ENCODE data around the gene CPA4.
A peak's percentile ranks its signal among the peaks of the same experiment; 100 is the strongest.

CPA4 gene

DNA sequence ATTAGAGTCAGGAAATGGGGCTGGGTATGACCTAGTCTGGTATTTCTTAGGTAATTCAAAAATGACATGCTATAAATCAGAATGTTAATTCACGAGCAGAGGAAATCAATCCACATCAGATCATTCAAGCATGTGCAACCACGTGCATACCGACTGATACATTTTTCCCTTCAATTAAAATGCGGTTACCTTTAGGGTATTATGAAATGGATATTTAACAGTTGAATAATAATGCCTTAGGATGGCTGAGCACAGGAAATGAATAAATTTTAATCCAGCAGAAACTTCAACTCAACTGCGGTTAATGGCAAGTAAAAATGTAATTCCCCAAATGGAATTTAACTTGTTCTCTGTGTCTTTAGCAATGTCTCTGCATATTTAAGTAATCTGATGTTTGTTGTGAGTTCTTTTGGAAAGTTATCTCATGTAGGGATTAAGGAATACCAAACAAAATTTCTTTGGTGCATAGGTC lies 17.1 kb upstream of the CPA4 start:
- DNase-seq, result no peak

DNA sequence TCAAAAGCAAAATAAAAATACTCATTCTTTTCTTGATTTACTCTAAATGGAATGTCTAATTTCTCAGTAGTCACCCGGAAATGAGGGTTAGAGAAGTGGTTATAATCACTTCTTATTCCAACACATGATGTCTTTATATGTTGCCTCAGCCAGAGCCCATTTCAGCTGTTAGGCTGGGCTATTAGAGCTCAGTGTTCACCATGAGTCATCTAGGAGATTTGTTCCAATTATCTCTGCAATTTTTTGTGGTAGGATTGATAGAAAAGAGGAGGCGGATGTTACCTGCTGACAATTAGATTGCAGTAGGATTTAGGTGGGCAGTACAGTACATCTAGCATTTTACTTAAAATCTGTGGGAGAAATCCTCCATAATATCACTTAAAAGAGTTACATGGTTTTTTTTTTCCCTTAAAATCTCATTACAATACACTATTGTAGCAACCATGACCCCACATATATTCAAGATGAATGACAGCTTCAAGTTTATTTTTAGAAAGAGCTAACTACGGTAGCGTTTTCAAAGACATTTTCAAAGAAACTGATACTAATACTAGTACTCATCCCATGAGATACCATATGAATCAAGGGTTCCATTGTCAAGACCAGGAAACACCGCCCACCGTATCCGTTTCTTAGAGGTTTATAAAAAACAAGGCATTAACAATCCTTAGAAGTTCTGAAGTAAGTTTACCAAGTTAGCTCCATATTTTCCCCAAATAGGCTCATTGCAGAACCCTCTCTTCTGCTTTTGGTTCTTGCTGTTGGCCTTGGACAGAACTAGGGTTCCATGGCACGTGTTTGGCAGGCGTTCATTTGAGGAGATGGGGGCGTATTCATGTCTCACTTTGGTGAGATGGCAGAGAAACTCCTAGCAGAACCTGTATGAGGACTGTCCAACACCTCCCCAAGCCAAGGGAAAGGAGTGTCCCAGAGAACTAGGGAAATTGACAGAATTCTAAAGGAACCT lies 15.9 kb upstream of the CPA4 start:
- peak; percentile 94 for DNase-seq

- peak; percentile 63 for DNase-seq
These were observed 15.0 kb upstream of the CPA4 start for GRCh38 chr7:130277763-130278643.

- DNase-seq, result no peak
These were observed 14.1 kb upstream of the CPA4 start for GRCh38 chr7:130278860-130279259.

DNA sequence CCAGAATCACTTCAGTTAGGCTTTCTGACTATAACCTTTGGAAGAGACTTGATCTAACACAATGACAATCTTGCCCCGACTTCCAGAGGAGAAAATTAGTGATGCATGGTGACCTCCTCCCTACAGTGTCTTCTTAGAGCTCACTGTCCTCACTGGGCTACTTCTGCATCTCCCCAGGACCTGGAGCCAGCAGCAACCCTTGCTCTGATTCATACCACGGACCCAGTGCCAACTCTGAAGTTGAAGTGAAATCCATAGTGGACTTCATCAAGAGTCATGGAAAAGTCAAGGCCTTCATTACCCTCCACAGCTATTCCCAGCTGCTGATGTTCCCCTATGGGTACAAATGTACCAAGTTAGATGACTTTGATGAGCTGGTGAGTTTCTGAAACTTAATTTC lies 13.7 kb upstream of the CPA4 start:
- DNase-seq, result no peak

DNA sequence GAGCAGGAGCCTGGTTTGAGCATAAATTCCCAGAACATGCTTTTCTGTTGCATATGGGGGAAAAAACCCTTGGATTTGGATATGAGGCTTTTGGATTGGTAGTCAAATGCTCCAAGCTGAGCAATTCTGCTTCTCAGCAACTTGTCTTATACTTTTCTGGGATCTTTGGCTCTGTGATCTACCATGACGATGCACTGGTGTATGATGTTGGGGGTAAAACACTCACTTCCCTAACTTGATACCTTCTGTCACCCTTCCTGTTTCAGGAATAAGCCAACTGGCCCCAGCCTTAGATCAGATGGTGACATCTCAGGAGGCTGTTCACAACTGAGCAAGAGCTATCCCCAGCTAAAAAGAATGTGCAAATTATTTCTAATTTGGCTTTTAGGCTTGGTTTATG lies 13.1 kb upstream of the CPA4 start:
- no peak for DNase-seq

DNA sequence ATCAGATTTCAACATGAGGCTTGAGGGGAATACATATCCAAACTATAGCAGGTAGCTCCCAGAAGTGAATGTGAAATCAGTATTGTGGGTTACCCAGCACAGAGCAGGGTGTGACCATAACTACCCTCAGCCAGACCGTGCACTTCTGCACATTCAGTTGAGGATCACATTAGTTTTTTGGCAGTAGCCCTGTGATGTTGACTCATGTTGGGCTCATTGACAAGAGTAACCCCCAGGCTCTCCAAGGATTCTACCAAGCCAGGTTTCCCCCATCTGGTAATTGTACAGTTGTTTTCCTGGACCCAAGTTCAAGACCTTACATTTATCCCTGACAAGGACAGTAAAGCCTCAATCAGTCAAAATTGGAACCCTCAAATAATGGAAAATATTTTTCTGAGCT lies 11.7 kb upstream of the CPA4 start:
- no peak for DNase-seq

GRCh38 chr7:130286881-130287280 lies 6.1 kb upstream of the CPA4 start:
- no peak for DNase-seq

DNA sequence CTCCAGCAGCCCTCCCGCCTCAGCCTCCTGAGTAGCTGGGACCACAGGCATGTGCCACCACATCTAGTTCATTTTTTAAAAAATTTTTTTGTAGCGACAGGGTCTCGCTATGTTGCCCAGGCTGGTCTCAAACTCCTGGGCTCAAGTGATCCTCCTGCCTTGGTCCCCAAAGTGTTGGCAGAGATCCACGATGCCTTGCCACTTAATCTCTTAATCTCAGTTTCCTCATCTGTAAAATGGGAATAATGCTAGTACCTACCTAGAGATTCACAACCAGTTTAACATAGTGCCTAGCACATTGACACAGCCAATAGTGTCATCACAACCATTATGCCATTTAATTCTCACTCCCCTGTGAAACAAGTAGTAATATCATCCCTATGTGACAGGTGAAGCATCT lies 4.8 kb upstream of the CPA4 start:
- DNase-seq, result no peak

- no peak for DNase-seq
These were observed 4.1 kb upstream of the CPA4 start for GRCh38 chr7:130288829-130289228.

GRCh38 chr7:130289478-130289877 lies 3.5 kb upstream of the CPA4 start:
- no peak for DNase-seq

GRCh38 chr7:130290745-130291144 lies 2.2 kb upstream of the CPA4 start:
- DNase-seq, result no peak

- no peak for DNase-seq
These were observed 560 bp downstream of the CPA4 start for GRCh38 chr7:130293521-130293920.

DNA sequence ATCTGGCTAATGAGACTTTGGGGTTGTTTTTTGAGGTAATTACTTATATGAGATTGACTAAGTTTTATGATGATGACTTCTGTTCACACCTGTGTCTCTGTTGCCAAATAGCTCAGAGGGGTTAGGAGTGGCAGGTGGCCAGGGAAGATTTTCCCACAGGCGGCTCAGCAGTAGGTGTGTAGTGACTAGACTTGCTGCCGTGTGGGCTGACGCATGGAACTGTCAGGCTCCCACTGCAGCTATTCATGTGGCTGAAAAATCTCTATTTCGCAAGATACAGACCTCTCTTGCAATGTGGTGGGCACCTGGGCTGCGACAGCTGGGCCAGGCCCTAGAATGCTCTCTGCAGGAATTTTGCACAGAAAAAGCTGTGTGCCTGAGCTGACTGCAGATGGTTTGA lies 1.4 kb downstream of the CPA4 start:
- no peak for DNase-seq

DNA sequence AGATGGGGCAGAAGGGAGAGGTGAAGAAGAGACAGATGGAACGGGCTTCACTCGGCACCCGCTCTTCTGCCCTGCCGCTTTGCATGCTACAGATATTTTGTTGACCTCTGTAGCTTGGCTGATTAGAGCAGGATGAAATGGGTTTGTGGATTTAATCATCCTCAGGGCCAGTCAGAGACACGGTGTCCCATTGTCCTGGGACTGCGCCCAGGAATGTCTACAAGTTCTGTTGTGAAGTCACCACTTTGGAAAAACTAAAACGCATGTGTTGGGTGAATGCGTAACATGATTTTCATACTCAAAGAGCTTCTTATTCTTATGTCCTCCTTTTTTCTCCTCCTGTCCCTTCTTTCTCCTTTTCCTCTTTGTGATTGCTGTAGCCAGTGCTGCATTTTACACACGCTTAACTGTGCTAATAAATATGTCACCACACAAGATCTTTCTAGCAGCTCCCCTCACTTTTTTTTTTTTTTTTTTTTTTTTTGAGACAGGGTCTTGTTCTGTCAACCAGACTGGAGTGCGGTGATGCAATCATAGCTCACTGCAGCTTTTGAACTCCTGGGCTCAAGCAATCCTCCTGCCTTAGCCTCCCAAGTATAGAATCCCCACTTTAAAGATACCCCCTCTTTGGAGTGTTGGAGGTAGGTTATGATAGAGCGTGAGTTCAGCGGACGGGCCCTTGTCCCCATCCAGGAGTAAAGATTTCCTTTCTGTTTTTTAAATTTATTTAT lies 3.4 kb downstream of the CPA4 start:
- DNase-seq, result no peak

DNA sequence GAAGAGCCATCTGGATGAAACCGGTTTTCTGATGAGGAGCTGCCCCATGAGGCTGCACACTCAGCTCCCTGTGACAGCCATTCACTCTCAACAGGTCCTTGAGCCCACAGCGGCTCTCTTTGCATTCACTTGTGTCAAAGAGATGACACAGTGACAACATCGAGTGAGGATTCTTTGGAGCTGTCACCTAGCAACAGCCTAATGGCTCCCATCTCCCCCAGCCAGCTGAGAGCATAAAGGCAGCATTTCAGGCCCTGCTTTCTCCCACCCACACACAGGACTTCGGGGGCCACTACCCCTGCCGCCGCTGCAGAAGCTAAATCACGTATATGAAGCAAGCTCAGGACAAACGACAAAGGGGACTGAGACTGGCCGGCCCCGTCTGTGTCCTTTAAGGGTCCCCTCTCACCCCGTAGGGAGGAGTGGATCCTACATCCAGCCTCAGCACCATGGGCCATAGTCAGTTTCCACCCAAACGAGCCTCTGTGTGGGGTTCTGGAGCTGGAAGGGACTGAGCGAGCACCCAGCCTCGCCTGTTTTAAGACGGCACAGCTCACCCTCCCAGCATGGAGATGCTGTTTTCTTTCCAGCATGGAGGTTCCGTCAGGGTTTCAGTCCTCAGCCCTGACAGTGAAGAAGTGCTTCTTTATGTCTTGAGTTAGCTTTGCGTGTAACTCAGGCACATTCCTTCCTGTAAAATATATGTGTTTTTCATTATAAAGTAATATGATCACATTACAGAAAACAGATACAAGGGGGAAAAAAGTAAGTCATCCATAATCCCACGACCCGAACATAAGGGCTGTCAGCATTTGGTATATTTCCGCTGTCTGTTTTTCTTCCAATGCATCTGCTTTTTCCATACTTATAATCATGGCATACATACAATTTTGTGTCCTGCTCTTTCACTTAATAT lies 4.9 kb downstream of the CPA4 start:
- no peak for DNase-seq

- DNase-seq, result no peak
These were observed 5.8 kb downstream of the CPA4 start for GRCh38 chr7:130298544-130299326.

- DNase-seq, result no peak
These were observed 6.9 kb downstream of the CPA4 start for GRCh38 chr7:130299866-130300265.

DNA sequence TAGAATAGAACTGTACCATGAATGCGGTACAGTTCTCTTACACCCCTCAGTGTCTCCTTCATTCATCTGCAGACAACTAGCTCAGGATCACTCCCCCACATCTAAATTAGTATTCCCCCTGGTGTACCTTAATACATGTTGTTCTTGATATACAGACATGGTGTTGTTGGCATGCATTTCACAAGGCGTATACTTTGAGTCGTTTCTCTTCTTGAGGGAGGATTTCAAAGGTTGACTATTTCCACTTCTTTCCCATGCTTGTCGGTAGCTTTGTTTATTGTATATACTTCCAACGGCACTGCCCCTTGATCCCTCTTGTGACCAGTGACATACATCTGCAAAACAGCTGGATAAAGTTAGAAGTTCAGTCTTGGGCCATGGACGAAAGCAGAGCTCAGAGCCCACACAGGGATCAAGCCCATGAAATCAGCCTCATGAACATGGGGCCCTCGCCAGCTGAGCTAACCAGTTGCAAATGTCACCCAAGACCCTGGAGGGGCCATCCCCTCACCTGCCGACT lies 8.6 kb downstream of the CPA4 start:
- DNase-seq, result no peak

GRCh38 chr7:130302649-130303048 lies 9.7 kb downstream of the CPA4 start:
- DNase-seq, result no peak

- no peak for DNase-seq
These were observed 10.2 kb downstream of the CPA4 start for GRCh38 chr7:130303127-130303526.

Data from NCI-H2227 treated with DMSO at 0.1 percent for 48 hours (cell line).